NCI-H128 (cell line): ENCODE measurements around the gene PCK2.

Source experiments
- DNase-seq: peaks from one replicate; lab custom pipeline; 2025; ENCODE audit not compliant: unreplicated experiment; lab: John Stamatoyannopoulos, UW

PCK2 gene

GRCh38 chr14:24114532-24115421 lies 20.7 kb downstream of the PCK2 start, which contains the start of the genes DCAF11 and NRL:
DCAF11 (plus strand) TSS chr14:24114777; CDS start chr14:24115595, 818 bp downstream.
NRL (minus strand) TSS chr14:24114949; CDS start chr14:24082848, 32,101 bp downstream.
- peak; percentile 97 for DNase-seq

DNA sequence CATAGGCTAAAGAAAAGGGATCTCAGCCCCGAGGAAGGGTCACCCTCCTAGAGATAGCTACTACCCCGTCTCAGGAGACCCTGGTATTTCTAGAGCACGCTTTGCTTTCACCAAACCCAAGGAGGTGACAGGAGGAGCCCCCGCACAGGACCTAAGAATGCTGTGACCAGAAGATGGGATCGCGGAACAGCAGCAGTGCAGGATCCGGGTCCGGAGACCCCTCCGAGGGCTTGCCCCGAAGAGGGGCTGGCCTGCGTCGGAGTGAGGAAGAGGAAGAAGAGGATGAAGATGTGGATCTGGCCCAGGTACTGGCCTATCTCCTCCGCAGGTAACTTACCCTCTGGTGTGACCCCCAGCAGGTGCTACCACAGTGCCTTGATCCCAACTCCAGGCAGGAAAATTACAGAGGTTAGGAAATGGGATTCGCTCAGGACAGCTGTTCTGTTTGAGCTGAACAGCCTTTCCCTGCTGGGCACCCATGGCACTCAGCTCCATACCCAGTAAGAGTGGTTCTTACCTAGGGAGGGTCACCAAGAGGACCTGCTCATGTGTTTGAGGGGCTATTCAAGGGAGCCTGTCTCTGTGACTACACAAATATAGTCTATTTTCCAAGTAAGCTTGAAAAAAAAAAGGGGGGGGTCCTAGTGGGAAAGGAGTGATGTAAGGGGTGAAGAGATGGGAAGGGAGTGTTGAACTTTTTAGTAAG lies 21.5 kb downstream of the PCK2 start:
- DNase-seq: no peak

GRCh38 chr14:24116128-24116814 lies 22.2 kb downstream of the PCK2 start:
- no peak for DNase-seq

DNA sequence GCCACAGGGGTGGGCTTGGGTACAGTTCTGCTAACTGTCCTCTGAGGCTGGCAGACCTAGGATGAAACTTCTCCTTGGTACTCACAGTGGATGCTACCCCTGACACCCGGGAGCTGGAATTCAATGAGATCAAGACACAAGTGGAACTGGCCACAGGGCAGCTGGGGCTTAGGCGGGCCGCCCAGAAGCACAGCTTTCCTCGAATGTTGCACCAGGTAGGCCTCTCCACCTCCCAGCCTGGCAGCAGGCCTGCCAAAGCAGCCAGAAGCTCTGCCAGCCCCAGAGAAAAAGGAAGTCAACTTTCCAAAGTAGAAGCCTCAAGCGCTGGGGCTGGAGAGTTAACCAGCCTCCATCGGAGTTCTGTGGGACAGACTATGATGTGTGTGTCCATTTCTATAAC lies 23.1 kb downstream of the PCK2 start:
- DNase-seq: no peak

DNA sequence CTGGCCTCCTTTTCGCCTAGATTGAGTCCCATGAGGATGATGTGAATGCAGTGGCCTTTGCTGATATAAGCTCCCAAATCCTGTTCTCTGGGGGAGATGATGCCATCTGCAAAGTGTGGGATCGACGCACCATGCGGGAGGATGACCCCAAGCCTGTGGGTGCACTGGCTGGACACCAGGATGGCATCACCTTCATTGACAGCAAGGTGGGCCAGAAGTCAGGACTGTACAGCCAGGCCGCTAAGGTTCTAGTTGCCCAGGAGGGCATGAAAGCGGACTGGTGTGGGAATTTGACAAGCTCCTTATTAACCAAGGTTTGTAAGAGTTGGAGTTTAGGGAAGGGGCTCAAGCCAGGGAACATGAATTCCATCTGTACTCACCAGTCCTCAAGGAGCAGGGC lies 25.6 kb downstream of the PCK2 start:
- DNase-seq: no peak

DNA sequence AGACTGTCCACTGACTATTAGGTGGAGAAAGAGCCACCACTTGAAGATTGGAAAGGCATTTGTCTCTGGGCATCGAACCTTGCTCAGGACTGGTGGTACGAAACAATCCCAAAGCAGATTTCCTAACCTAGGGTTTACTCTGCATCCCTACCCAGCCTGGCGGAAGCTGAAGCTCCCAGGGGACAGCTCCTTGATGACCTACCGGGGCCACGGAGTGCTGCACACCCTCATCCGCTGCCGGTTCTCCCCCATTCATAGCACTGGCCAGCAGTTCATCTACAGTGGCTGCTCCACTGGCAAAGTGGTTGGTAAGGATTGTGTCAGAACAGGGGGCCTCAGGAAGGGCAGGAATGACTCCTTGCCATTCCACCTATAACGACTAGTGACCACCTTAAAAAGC lies 27.1 kb downstream of the PCK2 start:
- no peak for DNase-seq

DNA sequence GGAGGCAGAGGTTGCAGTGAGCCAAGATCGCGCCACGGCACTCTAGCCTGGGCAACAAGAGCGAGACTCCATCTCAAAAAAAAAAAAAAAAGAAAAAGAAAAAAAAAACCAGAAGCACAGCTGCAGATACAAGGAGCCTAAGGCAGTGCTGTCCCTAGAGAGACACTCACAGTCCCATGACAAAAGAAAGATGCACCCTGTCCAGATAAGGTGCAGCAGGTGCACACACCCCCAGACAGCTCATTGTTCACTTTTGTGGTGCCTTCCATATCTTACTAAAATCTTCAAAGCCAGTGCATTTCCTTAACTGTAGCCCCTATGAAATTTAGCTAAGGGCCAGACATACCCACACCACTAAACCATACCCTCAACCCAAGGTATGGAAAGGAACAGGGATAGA lies 28.3 kb downstream of the PCK2 start:
- DNase-seq: no peak

GRCh38 chr14:24122898-24123297 lies 28.8 kb downstream of the PCK2 start:
- DNase-seq: no peak

GRCh38 chr14:24123424-24124417 lies 29.6 kb downstream of the PCK2 start:
- no peak for DNase-seq

DNA sequence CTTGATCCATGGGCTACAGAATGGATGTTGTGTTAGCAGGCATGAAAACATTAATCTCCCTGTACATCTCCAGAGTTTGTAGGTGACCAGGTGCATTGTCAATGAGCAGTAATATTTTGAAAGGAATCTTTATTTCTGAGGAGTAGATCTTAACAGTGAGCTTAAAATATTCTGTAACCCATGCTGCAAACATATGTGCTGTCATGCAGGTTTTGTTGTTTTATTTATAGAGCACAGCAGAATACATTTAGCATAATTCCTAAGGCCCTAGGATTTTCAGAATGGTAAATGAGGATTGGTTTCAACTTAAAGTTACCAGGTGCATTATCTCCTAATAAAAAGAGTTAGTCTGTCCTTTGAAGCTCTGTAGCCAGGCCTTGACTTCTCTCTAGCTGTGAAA lies 32.8 kb downstream of the PCK2 start:
- DNase-seq: no peak

DNA sequence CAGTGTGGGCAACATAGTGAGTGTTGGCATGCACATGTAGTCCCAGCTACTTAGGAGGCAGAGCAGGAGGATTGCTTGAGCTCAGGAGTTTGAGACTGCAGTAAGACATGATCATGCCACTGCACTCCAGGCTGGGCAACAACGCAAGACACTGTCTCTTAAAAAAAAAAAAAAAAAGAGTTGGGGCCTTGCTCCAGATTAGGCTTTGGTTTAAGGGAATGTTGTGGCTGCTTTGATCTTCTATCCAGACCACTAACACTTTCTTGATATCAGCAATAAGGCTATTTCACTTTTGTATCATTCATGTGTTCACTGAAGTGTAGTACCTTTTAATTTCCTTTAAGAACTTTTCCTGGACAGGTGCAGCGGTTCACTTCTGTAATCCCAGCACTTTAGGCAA lies 33.6 kb downstream of the PCK2 start:
- DNase-seq: no peak

GRCh38 chr14:24129410-24129998 lies 35.4 kb downstream of the PCK2 start:
- DNase-seq: no peak

DNA sequence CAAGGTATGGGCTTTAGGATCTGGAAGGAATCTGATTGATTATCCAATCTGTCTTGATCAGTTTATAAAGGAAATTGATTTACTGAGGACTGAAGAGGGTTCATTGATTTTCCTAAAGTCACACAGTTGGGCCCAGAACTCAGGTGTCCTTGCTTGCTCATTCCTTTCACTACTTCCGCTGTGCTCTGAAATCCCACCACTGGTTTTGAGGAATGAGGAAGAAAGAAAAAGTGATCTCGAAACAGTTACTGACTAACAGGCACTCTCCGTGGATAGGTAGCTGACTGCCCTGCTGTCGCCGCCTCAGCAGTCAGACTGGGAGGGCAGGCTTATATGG lies 36.2 kb downstream of the PCK2 start, which contains the start of gene FITM1:
Gene FITM1 (plus strand): TSS at position 280 of the 337 bp plus-strand sequence. CDS start 905 bp downstream, outside the sequence.
- DNase-seq: no peak

DNA sequence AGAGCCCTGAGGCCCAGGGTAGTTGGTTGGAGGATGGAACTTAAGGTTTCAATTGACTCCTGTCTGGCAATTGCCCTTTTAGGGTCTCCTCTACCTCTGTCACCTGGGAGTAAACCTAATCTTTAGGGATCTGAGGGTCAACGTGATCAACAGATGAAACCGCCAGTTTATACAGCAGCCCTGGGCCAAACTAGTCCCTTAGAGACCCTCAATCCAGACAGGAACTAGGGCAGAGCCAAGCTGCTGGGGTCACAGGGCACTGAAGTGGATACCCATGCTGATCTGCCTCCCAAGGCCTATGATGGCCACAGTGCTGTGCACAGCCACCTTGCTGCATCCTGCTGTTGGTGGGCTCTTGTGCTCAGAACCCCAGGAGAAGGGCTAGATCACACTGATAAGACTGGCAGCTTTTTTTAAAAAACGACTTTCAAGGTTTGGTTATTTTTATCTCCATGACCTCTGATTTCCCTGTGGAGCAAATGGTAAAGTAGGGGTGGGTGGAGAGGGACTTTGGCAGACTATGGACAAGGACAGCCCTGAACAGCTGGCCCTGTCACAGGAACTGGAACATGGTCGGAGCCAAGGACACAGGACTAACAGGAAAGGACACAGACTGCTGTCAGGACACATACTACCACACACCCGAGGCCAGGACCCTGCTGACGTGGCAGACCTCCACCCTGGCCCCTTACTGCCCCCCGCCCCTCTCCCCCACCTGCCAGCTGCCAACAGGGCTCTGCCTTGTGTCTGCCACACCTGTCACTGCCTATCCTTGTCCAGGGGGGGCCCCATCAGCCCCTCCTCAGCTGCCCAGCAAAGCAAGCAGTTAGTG lies 36.8 kb downstream of the PCK2 start:
- DNase-seq: no peak

DNA sequence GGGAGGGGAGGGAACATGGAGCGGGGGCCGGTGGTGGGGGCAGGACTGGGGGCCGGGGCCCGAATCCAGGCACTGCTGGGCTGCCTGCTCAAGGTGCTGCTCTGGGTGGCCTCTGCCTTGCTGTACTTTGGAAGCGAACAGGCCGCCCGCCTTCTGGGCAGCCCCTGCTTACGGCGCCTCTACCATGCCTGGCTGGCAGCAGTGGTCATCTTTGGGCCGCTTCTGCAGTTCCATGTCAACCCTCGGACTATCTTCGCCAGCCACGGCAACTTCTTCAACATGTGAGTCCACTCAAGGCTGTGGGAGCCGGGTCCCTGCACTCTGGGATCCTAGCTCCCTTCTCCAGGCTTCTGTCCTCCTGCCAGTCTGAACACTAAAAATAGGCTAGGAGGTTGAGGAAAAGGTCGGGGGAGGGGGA lies 37.4 kb downstream of the PCK2 start:
- DNase-seq: no peak

- no peak for DNase-seq
These were observed 38.1 kb downstream of the PCK2 start for GRCh38 chr14:24132061-24132685.

DNA sequence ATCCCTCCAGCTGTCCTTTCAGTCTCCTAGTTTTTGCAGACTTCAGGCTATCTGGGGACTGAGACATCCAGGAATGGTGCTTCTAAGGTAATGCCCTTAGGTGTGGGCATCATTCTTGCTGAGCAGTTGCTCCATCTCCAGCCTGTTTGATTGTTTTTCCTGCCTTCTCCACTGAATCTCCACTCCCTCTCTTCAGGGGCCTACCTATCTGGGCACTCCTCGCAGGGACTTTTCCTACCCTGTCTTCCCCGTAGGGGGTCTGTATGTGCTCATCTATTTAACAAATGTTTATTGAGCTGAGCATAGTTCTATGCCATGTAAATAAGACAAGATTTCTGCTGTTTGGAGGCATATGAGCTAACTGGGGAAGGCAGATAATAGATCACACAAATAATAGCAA lies 38.9 kb downstream of the PCK2 start:
- DNase-seq: no peak

DNA sequence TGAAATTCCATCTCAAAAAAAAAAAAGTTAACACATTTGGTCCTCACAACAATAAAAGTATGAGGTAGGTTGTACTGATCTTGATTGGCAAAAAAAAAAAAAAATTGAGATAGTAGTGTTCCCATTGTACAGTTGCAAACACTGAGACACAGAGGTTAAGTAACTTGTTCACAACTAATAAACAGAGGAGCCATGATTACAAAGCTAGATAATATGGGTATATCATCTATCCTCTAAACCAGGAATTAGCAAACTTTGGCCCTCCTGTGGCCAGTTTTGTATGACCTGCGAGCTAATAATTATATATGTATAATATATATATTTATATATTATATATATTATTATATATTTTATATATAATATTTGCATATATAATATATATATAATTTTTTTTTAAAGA lies 39.6 kb downstream of the PCK2 start:
- no peak for DNase-seq

DNA sequence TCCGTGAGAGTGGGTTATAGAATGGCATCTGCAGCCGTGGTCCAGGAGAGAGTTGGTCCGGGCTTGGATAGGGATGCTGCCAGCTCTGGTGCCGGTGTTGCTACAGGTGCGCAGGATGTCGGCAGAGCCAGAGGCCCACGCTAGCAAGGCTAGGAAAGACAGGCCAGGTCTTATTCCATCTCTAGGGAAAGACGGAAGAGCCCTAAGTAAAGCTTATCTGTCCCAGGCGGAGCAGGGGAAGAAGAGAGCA lies 41.4 kb downstream of the PCK2 start:
- DNase-seq: no peak
